Activated CD4-positive, alpha-beta T cell treated with anti-CD3 and anti-CD28 coated beads, Interleukin-2, amount 50 U/mL, for 48 hours (primary cell): ENCODE results near the gene CTAG1A.
"Not testable (repeated sequence)": the region's sequence is repeated elsewhere in the genome, so short reads cannot be mapped to it uniquely, and the experiment has no call there.

Source experiments
- DNase-seq, 2 experiments: peaks; one replicate each; pipeline ENCODE4 v3.0.0-alpha.2; 2020

Gene CTAG1A

GRCh38 chrX:154584585-154585183 is at the start of gene CTAG1A:
Gene CTAG1A (plus strand): TSS chrX:154585133. CDS start chrX:154585207, 74 bp downstream.
- not testable (repeated sequence) for DNase-seq

- no peak for DNase-seq
Measured at GRCh38 chrX:154535892-154536291, 49.0 kb upstream of the CTAG1A start.

DNA sequence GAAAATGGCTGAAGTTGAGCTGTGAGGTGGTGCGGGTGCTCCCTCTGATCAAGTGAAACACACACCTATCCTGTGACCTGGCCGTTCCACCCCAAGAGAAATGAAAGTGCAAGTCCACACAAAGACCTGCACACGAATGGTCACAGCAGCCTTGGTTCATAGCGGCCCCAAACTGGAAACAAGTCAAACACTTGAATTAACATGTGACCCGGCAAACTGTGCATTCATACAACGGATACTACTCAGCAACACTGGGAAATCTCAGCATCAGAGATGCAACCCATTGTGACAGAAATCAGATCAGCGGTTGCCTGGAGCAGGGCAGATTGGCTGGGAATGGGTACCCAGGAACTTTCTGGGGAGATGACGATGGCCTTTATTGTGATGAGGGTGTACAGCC is 45.9 kb upstream of the CTAG1A start:
- DNase-seq: no peak

- DNase-seq: not testable (repeated sequence)
Measured at GRCh38 chrX:154540365-154540764, 44.6 kb upstream of the CTAG1A start.

DNA sequence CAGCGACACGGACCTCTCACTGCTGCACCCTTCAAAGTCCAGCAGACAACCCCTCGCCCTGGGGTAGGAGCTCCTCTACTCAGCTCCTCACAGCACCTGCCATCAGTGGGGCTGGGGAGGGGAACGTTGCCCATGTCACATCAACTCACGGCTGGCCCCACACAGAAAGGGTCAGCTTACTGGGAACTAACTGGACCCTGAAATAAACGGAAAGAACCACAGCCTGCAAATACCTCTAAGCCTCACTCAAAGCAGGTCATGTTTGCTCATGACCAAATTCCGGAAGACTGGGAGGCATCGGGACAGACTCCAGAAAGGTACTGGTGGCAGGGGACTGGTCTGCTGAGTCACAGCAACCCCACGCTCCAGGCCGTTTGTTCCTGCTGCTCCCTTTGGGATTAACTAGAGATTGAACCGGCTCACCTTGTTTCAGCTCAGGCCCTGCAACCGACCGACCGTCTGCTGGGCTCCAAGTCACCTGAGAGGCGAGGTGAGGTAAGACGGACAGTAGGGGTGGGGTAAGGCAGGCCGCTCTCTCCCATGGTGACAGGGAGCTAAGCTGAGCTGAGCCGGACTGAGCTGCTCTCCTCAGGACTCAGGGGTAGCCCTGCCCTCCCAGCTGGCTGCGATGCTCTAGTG is 43.9 kb upstream of the CTAG1A start:
- DNase-seq: no peak

GRCh38 chrX:154541589-154541895 is 43.4 kb upstream of the CTAG1A start:
- no peak for DNase-seq

- peak; percentile 41 to 57 for DNase-seq
Measured at GRCh38 chrX:154541896-154542722, 42.8 kb upstream of the CTAG1A start.

- peak in 1 of 2 experiments; percentile 25 for DNase-seq
Measured at GRCh38 chrX:154542723-154543424, 42.1 kb upstream of the CTAG1A start.

DNA sequence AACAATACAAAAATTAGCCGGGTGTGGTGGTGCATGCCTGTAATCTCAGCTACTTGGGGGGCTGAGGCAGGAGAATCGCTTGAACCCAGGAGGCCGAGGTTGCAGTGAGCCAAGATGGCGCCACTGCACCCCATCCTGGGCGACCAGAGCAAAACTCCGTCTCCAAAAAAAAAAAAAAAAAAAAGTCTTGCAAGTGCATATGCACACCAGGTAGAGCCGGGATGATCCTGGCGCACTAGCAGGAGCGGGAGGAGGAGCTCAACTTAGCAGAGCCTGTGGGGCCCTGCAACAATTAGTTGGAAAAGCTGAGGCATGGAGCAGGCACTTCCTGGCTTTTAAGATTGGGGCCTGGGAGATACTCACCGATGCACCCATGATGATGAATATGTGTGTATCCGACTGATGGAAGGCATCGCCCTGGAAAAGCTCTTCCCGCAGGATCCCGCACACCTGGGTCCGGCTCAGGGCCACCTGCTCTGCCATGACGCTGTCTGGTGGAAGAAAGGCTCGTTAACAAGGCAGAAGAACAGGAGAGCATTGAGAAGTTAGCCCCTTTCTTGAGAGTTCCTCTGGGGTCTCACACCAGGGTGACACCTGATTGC is 39.2 kb upstream of the CTAG1A start:
- DNase-seq: no peak

DNA sequence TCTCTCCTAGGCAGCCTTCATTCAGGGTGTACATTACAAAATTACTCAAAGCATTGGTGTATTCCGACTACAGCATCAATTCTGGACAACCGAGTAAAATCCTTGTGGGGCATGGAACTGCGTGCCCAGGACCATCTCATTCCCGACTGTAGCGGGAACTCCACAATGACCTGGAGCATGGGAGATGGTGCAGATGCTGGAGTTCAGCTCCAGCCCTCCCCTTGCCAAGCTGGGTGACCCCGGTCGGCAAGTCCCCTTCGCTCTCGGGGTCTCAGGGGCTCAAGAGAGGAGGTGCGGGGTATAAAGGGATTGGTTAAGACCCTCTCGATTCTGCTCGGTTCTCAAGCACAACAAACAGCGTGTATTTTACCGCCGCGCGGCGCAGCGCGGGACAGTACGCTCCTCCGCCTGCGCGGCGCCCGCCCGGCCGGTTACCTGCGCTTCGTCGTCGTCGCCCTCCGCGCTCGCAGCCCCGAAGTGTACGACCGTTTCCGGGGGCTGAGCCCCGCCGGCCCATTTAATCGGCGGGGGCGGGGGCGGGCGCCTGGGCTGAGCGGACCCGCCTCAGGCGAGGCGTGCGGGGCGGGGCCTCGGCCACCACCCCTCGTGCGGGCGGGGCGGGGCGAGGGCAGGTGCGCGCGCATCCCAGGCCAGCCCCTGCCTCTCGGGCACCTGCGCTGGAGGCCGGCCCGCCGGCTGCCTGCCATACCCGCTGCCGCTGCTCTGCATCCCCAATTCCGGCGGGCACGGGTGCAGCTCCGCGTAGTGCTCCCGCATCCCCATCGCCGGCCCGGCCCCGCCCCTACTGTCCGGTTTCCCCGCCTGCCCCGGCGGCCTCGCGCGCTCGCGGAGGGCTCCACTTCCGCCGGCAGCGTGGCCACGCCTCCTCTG is 38.3 kb upstream of the CTAG1A start, which contains the start of gene G6PD:
G6PD (minus strand) TSS at position 493 of the 891 bp plus-strand sequence. CDS start 691 bp downstream, outside the sequence.
- peak; percentile 78 for DNase-seq

DNA sequence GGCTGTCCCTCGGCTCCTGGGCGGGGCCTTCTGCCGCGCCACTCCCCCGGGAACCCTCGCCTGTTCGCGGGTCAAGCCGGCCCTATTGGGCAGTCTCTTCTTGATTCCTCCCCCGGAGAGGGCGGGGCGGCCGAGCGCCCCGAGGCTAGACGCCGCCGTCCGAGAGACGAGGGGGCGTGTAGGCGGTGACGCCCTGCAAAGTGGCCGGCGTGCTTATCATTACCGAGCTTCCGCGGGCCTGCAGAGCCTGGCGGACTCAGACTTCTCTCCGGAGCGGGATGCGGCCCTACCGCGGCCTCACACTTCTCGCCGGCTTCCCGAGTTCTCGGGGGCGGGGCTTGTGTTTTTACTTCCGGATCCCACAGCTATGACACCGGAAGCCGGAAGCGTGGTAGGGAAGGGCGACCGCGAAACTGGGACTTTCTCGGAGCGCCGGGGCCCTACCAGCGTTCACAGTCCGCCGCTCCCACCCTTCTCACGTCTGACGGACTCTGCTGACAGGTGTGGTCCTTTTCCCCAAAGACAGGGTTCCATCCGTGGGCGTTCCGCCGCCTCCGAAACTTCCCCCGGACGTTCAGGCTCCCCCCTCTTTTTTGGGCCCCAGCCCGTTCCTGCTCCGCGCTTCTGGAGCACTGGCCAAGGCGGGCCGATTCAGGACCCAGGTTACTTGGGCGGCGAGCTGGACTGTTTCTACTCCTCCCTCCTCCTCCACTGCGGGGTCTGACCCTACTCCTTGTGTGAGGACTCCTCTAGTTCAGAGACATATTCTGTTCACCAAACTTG is 37.5 kb upstream of the CTAG1A start, which contains the start of gene IKBKG:
IKBKG (plus strand) TSS at position 376 of the 783 bp plus-strand sequence. CDS start 4,383 bp downstream, outside the sequence.
- peak; percentile 85 to 89 for DNase-seq

- DNase-seq: no peak
Measured at GRCh38 chrX:154548028-154548316, 37.0 kb upstream of the CTAG1A start.

- no peak for DNase-seq
Measured at GRCh38 chrX:154549766-154550165, 35.2 kb upstream of the CTAG1A start.

GRCh38 chrX:154552112-154552806 is 32.7 kb upstream of the CTAG1A start:
- DNase-seq: not testable (repeated sequence)

GRCh38 chrX:154558060-154558690 is 26.8 kb upstream of the CTAG1A start:
- not testable (repeated sequence) for DNase-seq

DNA sequence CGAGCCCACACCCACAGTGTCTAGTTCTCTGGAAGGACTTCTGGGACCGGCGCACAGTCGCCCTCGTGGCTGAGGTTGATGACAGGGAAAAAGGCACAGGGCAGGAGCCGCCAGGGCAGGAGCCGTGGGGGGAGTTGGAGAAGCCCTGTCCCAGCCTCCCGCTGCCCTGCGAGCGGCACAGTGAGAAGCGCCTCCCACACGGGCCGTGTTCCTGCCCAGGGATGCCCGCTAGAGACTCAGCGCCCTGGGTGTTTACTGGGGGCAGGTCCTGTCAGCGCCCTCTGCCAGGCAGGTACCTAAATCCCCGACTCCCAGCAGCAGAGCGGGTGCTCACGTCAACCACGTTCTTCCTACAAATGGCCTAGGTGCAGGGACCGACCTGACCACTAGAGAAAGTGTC is 26.0 kb upstream of the CTAG1A start:
- DNase-seq: not testable (repeated sequence)

DNA sequence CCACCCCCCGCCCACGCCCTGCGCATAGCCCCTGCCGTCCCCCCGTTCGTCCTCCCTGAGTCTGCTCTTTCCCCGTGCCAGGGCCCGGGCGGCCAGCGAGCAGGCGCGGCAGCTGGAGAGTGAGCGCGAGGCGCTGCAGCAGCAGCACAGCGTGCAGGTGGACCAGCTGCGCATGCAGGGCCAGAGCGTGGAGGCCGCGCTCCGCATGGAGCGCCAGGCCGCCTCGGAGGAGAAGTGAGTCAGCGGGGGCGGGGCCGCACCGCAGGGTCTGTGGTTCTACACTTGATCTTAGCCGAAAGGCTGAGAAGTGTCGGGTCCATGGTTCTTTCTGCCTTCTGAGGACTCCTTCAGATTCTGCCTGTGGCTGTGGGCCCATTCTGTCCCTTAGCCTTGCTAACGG is 24.6 kb upstream of the CTAG1A start:
- not testable (repeated sequence) for DNase-seq

- DNase-seq: not testable (repeated sequence)
Measured at GRCh38 chrX:154562295-154562694, 22.6 kb upstream of the CTAG1A start.

DNA sequence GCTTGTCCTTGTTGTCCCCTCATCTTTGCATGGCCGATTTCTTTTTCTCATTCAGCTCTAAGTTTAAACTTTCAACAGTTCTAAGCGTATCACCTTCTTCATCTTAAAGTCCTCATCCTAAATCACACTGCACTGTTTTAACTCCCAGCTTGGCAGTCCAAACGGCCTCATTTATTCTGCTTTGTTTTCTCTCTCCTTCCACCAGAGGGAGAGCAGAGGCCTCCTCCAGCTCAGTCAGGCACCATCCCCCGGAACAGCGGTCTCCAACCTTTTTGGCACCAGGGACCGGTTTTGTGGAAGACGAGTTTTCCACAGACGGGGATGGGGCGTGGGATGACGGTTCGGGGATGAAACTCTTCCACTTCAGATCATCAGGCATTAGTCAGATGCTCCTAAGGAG is 14.6 kb upstream of the CTAG1A start:
- not testable (repeated sequence) for DNase-seq

GRCh38 chrX:154573061-154573460 is 11.9 kb upstream of the CTAG1A start:
- not testable (repeated sequence) for DNase-seq
